GM20000 (cell line): ENCODE results near the gene YBX3.

Source experiments
- DNase-seq: peaks from one replicate; pipeline ENCODE4 v3.0.0; 2012; ENCODE audit warnings: low spot score
- TF ChIP-seq, protein P1 (sequence below): IDR thresholded peaks from 2 replicates; pipeline ENCODE4 v1.5.1; 2012; ENCODE audit warnings: mild to moderate bottlenecking, control low read depth; ENCODE audit errors: extremely low read depth, missing control alignments

Gene YBX3

DNA sequence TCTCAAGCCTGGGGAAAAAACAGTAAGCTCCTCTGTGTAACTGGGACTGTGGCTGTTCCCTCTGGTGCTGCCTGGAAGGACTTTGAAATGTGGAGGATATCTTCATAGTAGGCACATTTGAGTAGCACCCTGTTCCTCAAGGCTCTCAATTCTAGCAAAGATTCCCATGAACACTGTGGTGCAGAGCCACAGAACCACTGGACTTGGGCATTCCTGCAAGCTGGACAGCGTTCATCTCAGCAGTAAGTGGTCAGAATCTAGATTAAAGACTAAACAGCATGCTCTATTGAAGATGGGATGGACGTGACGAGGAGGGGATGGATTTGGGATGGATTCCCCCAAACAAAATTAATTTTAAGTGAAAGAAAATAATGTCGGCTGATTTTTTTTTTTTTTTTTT is 9.4 kb upstream of the YBX3 start:
- no peak for DNase-seq
- TF ChIP-seq, protein P1, sequence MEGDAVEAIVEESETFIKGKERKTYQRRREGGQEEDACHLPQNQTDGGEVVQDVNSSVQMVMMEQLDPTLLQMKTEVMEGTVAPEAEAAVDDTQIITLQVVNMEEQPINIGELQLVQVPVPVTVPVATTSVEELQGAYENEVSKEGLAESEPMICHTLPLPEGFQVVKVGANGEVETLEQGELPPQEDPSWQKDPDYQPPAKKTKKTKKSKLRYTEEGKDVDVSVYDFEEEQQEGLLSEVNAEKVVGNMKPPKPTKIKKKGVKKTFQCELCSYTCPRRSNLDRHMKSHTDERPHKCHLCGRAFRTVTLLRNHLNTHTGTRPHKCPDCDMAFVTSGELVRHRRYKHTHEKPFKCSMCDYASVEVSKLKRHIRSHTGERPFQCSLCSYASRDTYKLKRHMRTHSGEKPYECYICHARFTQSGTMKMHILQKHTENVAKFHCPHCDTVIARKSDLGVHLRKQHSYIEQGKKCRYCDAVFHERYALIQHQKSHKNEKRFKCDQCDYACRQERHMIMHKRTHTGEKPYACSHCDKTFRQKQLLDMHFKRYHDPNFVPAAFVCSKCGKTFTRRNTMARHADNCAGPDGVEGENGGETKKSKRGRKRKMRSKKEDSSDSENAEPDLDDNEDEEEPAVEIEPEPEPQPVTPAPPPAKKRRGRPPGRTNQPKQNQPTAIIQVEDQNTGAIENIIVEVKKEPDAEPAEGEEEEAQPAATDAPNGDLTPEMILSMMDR, result no peak

DNA sequence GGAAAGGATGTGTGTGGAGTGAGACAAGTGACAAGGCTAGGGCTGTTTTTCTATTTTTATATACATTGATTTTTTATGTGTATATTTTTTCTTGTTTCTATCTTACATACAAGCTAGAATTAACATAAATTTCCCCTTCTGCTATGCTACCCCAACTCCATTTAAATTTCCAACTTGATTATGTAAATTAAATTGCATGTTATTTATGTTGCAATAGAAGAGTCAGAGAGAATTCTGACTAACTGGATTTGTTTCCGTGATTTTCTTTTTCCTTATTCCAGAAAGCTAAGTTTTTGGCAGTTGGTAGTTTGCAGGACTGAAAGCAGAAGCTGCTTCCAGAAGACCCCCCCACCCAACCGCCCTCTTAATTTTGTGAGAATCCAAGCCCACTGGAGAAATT is 8.9 kb upstream of the YBX3 start:
- TF ChIP-seq, protein P1, result no peak
- DNase-seq, result no peak

DNA sequence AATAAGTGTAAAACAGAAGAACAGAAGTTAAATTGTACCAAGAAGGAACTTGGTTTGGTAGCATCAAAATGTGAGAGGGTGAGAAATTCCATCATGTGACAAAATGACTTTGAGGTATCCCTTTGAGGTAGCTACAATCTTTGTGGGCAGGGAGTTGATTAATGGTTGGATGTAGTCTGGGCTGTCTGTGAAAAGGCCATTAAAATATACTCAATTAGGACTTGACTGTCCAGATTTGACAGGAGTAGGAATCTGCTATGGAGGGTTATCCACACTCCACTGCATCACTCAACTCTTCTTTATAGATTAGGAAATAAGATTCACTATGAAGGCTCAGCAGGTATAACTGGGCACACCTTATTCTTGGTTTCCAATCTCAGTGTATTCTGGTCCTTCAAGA is 7.4 kb upstream of the YBX3 start:
- TF ChIP-seq, protein P1, result no peak

DNA sequence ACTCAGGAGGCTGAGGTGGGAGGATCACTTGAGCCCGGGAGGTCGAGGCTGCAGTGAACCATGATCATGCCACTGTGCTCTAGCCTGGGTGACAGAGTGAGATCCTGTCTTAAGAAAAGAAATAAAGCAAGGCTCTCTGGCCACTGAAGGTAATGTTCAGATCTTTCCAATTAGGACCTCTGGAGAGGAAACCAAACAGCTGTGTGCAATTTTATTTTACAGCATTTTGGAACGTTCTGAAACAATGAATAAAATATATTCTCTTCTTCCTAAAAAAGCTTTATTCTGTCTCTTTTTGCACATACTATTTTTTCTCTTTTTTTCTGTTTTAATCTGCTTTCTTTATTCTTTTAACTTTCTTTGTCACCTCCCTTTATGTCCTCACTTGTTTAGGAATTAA is 5.0 kb upstream of the YBX3 start:
- DNase-seq, result no peak
- TF ChIP-seq, protein P1, result no peak

More for the DNA sequence above, 7.4 kb upstream of the YBX3 start:
- DNase-seq, result no peak

DNA sequence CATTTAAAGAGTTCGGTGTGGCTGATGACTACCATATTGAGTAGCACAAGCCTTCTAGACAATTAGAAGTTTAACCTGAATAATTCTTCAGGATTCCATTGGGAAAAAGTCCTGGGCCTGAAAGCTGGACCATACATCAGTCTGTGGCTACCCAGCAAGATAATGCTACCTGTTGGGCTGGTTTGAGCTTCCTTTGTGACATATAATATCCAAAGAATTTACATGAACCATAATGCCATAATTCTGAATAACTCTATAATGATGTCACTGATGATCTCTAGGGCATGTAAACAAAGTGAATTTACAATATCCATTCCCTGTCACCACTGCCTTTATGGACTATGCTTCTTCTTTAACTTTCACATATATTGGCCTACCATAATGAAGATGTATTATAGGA is 3.8 kb upstream of the YBX3 start:
- TF ChIP-seq, protein P1, result no peak
- no peak for DNase-seq

DNA sequence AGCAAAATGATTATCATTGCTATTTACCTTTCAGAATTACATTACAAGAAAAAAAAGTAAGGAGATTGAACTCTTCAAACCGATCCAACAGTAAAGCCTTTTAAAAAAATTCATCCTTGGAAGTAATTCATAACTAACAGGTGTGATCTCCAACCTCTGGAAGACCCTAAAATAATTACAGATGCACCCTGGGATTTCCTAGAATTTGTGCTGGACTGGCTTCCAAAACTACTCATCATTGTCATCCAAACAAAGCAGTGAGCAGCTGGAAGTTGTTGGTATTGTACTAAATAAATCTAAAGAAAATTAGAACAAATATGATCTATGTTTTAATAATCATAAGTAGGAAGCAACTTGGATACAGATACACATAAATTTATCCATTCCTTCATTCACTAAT is 1.9 kb upstream of the YBX3 start:
- DNase-seq, result no peak
- TF ChIP-seq, protein P1, result no peak

DNA sequence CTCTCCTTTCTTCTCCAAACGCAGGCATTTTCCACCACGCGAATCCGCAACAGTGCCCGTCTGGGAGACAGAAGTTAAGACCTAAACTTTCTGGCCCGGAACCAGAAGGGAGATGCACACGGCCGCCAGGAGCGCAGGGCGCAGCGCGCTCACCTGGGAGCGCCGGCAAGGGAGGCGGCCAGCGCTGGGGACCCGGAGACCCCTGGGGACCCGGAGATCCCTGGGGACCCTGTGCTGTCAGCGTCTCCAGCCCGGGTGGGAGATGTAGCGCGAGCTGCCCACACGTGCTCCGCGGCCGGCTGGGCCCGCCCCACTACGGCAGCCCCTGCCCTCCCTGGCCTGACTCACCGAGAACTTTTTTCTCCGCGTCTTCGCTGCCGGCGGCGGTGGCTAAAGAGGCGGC is 620 bp downstream of the YBX3 start:
- TF ChIP-seq, protein P1, result no peak
- peak; percentile 79 for DNase-seq
